ENCODE measurements around the gene SLC6A18. TPM values are rescaled to one million over a fixed set of nuclear protein-coding genes. Genes with fewer than 3 reads are reported as not detected.

SLC6A18 gene
- total and polyA plus RNA-seq, 2 of the 4 experiments (the other 2 are of a cell fraction), result not detected

DNA sequence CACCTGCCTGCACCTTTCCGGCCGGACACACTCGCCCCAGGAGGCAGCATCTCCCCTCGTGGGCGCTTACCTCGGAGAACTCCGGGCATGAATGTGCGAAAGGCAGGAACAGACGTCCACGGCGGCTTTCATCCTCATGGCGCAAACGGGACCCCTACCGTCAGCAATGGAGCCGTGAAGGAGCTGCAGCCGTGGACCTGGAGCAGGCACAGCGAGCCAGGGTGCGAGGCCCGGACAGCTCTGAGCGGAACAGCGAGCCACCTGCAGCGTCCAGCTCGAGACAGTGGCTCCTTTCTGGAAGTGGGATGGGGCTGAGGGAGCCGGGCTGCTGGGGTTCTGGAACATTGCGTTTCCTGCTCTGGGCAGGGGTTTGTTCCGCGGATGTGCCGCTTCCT lies 31.6 kb upstream of the SLC6A18 start:
- H2AFZ ChIP-seq (replicated peaks; ENCODE audit: low read length, poor library complexity), result no peak overlapping the region
- no peak overlapping the region for H4K8ac ChIP-seq (ENCODE audit: low read depth in 2 of 2, low read length in 2 of 2)
- intact Hi-C loops (cut with micrococcal nuclease) (no loop called here), in situ Hi-C loops (cut with MboI; ENCODE audit: low sequenced_read_pairs) (no loop called here), dilution Hi-C loops (cut with HindIII; ENCODE audit: low sequenced_read_pairs, unreplicated experiment) (no loop called here)
- H3K56ac ChIP-seq (ENCODE audit: extremely low read depth, insufficient read depth, low read length), result no peak overlapping the region
- no peak overlapping the region for H3K9ac ChIP-seq (ENCODE audit: low read depth, low read length)
- no peak overlapping the region for H4K91ac ChIP-seq (ENCODE audit: insufficient read depth, low read depth, low read length)
- H3K14ac ChIP-seq (replicated peaks; ENCODE audit: low read depth, low read length), result no peak overlapping the region
- no peak overlapping the region for H2BK15ac ChIP-seq (ENCODE audit: low read depth, low read length)
- no peaks in the 10 kb centered on the region for H4K20me1 ChIP-seq (ENCODE audit: insufficient read depth, low read length)
- no peaks in the 10 kb centered on the region for H3K9me1 ChIP-seq (ENCODE audit: insufficient read depth, low read length)
- no peak overlapping the region for H3K4ac ChIP-seq (ENCODE audit: low read depth, low read length)
- H2AK5ac ChIP-seq (ENCODE audit: low read depth, low read length), result no peak overlapping the region
- no peak overlapping the region for H2AK9ac ChIP-seq (replicated peaks; ENCODE audit: low read depth, low read length, poor library complexity)
- no peaks in the 10 kb centered on the region for H3K9me3 ChIP-seq (ENCODE audit: control insufficient read depth, insufficient read depth, low read length)
- WGBS, 2 experiments (ENCODE audit: extremely low coverage in 2 of 2, insufficient read length in 1 of 2), result 72% methylated on average over 16 of the region's 28 CpGs; no CpG with 5 or more reads in 1 of the 2 experiments
- DNase-seq (no peak), ATAC-seq (ENCODE audit: low read depth) (no peak)
- no peaks in the 10 kb centered on the region for H3K79me1 ChIP-seq (ENCODE audit: low read depth in 1 of 2, low read length in 2 of 2)
- CTCF ChIA-PET, result no interaction called here
- no peak overlapping the region for H2BK20ac ChIP-seq (ENCODE audit: low read depth, low read length)
- no peak for TF ChIP-seq MAFK (IDR thresholded peaks at IDR 0.05; ENCODE audit: low read depth, low read length)
- TF ChIP-seq MAZ (IDR thresholded peaks at IDR 0.05; ENCODE audit: borderline replicate concordance, low read depth, low read length), result no peak
- TF ChIP-seq CHD1 (IDR thresholded peaks at IDR 0.05; ENCODE audit: low read depth, low read length), result no peak
- no peak overlapping the region for H3K27ac ChIP-seq (ENCODE audit: insufficient read depth, low read length)
- H4K5ac ChIP-seq (ENCODE audit: low read depth, low read length), result no peak overlapping the region
- no peak overlapping the region for H3K4me2 ChIP-seq (ENCODE audit: low read depth, low read length)
- POLR2A ChIA-PET (ENCODE audit: unreplicated experiment), result no interaction called here
- peaks cover 17% of the 10 kb centered on the region; the same call in 1 of the 2 replicates for H3K27me3 ChIP-seq (ENCODE audit: control insufficient read depth, insufficient read depth, low read length)
- BruUV-seq (replicated peaks), result no TSS peak
- H2BK120ac ChIP-seq (ENCODE audit: low read depth, low read length), result no peak overlapping the region
- no peaks in the 10 kb centered on the region for H3K36me3 ChIP-seq (ENCODE audit: control insufficient read depth, insufficient read depth, low read length)
- no peak overlapping the region for H3K18ac ChIP-seq (ENCODE audit: low read depth, low read length)
- no peak overlapping the region for H3K4me3 ChIP-seq (ENCODE audit: insufficient read depth, low read depth, low read length)
- no peak overlapping the region for H3K23ac ChIP-seq (ENCODE audit: low read depth, low read length)
- H3K4me1 ChIP-seq (ENCODE audit: control insufficient read depth, insufficient read depth, low read length), result no peaks in the 10 kb centered on the region
- no peak overlapping the region for H2BK5ac ChIP-seq (ENCODE audit: low read depth, low read length, poor library complexity, severe bottlenecking)
